Measurements from ENCODE around the gene TRPV3.

TRPV3 gene

GRCh38 chr17:3557768-3558583 lies at the start of gene TRPV3:
TSS of gene TRPV3 (minus strand) at chr17:3557812. CDS start at chr17:3554850, 2,962 bp downstream.
- H3K36me3 ChIP-seq (ENCODE audit: control insufficient read depth, insufficient read depth, low read length) = no peaks in the 10 kb centered on the region
- H3K4me1 ChIP-seq (ENCODE audit: control insufficient read depth, insufficient read depth, low read length) = peaks cover 9% of the 10 kb centered on the region; the same call in 1 of the 2 replicates
- H3K9ac ChIP-seq (ENCODE audit: low read length) = no peak within 1 kb of the TSS
- H3K4me3 ChIP-seq (ENCODE audit: low read depth, low read length) = no peak within 1 kb of the TSS
- H3K9me3 ChIP-seq (ENCODE audit: control insufficient read depth, insufficient read depth, low read depth, low read length) = no peaks in the 10 kb centered on the region
- no peaks in the 10 kb centered on the region for H3K27me3 ChIP-seq (ENCODE audit: control insufficient read depth, insufficient read depth, low read length)
- no peak within 1 kb of the TSS for H3K27ac ChIP-seq (ENCODE audit: low read depth, low read length)

- H3K4me3 ChIP-seq (ENCODE audit: low read depth, low read length) = no peak overlapping the region
- no peaks in the 10 kb centered on the region for H3K4me1 ChIP-seq (ENCODE audit: control insufficient read depth, insufficient read depth, low read length)
Observed at GRCh38 chr17:3603870-3604259, 46.3 kb upstream of the TRPV3 start.

GRCh38 chr17:3603119-3603869 lies 45.7 kb upstream of the TRPV3 start:
- H3K9me3 ChIP-seq (ENCODE audit: control insufficient read depth, insufficient read depth, low read depth, low read length) = no peaks in the 10 kb centered on the region
- no peaks in the 10 kb centered on the region for H3K4me1 ChIP-seq (ENCODE audit: control insufficient read depth, insufficient read depth, low read length)
- H3K27me3 ChIP-seq (ENCODE audit: control insufficient read depth, insufficient read depth, low read length) = no peaks in the 10 kb centered on the region
- H3K9ac ChIP-seq (ENCODE audit: low read length) = no peak overlapping the region
- no peak overlapping the region for H3K27ac ChIP-seq (ENCODE audit: low read depth, low read length)
- no peak overlapping the region for H3K4me3 ChIP-seq (ENCODE audit: low read depth, low read length)
- H3K36me3 ChIP-seq (ENCODE audit: control insufficient read depth, insufficient read depth, low read length) = peaks cover 33% of the 10 kb centered on the region

More at GRCh38 chr17:3603870-3604259, 46.3 kb upstream of the TRPV3 start:
- H3K9ac ChIP-seq (ENCODE audit: low read length) = no peak overlapping the region
- peaks cover 39% of the 10 kb centered on the region for H3K36me3 ChIP-seq (ENCODE audit: control insufficient read depth, insufficient read depth, low read length)
- no peak overlapping the region for H3K27ac ChIP-seq (ENCODE audit: low read depth, low read length)
- H3K9me3 ChIP-seq (ENCODE audit: control insufficient read depth, insufficient read depth, low read depth, low read length) = no peaks in the 10 kb centered on the region
- H3K27me3 ChIP-seq (ENCODE audit: control insufficient read depth, insufficient read depth, low read length) = no peaks in the 10 kb centered on the region

GRCh38 chr17:3602499-3602898 lies 44.9 kb upstream of the TRPV3 start:
- H3K36me3 ChIP-seq (ENCODE audit: control insufficient read depth, insufficient read depth, low read length) = peaks cover 27% of the 10 kb centered on the region
- H3K27me3 ChIP-seq (ENCODE audit: control insufficient read depth, insufficient read depth, low read length) = no peaks in the 10 kb centered on the region
- no peaks in the 10 kb centered on the region for H3K4me1 ChIP-seq (ENCODE audit: control insufficient read depth, insufficient read depth, low read length)
- no peak overlapping the region for H3K4me3 ChIP-seq (ENCODE audit: low read depth, low read length)
- H3K27ac ChIP-seq (ENCODE audit: low read depth, low read length) = no peak overlapping the region
- no peak overlapping the region for H3K9ac ChIP-seq (ENCODE audit: low read length)
- H3K9me3 ChIP-seq (ENCODE audit: control insufficient read depth, insufficient read depth, low read depth, low read length) = no peaks in the 10 kb centered on the region

GRCh38 chr17:3600529-3601205 lies 43.1 kb upstream of the TRPV3 start:
- Histone ChIP-seq H3K27me3 (ENCODE audit: control insufficient read depth, insufficient read depth, low read length) (no peaks in the 10 kb centered on the region), H3K4me1 (ENCODE audit: control insufficient read depth, insufficient read depth, low read length) (no peaks in the 10 kb centered on the region), H3K9me3 (ENCODE audit: control insufficient read depth, insufficient read depth, low read depth, low read length) (no peaks in the 10 kb centered on the region), H3K4me3 (ENCODE audit: low read depth, low read length) (no peak overlapping the region), H3K36me3 (ENCODE audit: control insufficient read depth, insufficient read depth, low read length) (peaks cover 16% of the 10 kb centered on the region), H3K9ac (ENCODE audit: low read length) (no peak overlapping the region), H3K27ac (ENCODE audit: low read depth, low read length) (no peak overlapping the region)

GRCh38 chr17:3598078-3598477 lies 40.5 kb upstream of the TRPV3 start:
- Histone ChIP-seq H3K27ac (ENCODE audit: low read depth, low read length) (no peak overlapping the region), H3K36me3 (ENCODE audit: control insufficient read depth, insufficient read depth, low read length) (peaks cover 2% of the 10 kb centered on the region; the same call in 1 of the 2 replicates), H3K27me3 (ENCODE audit: control insufficient read depth, insufficient read depth, low read length) (no peaks in the 10 kb centered on the region), H3K4me1 (ENCODE audit: control insufficient read depth, insufficient read depth, low read length) (no peaks in the 10 kb centered on the region), H3K9ac (ENCODE audit: low read length) (no peak overlapping the region), H3K4me3 (ENCODE audit: low read depth, low read length) (no peak overlapping the region), H3K9me3 (ENCODE audit: control insufficient read depth, insufficient read depth, low read depth, low read length) (no peaks in the 10 kb centered on the region)

GRCh38 chr17:3596804-3597464 lies 39.3 kb upstream of the TRPV3 start:
- Histone ChIP-seq H3K27ac (ENCODE audit: low read depth, low read length) (no peak overlapping the region), H3K36me3 (ENCODE audit: control insufficient read depth, insufficient read depth, low read length) (peaks cover 2% of the 10 kb centered on the region; the same call in 1 of the 2 replicates), H3K27me3 (ENCODE audit: control insufficient read depth, insufficient read depth, low read length) (no peaks in the 10 kb centered on the region), H3K4me3 (ENCODE audit: low read depth, low read length) (no peak overlapping the region), H3K9ac (ENCODE audit: low read length) (no peak overlapping the region), H3K4me1 (ENCODE audit: control insufficient read depth, insufficient read depth, low read length) (no peaks in the 10 kb centered on the region), H3K9me3 (ENCODE audit: control insufficient read depth, insufficient read depth, low read depth, low read length) (no peaks in the 10 kb centered on the region)

- no peak overlapping the region for H3K4me3 ChIP-seq (ENCODE audit: low read depth, low read length)
- no peaks in the 10 kb centered on the region for H3K4me1 ChIP-seq (ENCODE audit: control insufficient read depth, insufficient read depth, low read length)
- no peak overlapping the region for H3K27ac ChIP-seq (ENCODE audit: low read depth, low read length)
- no peaks in the 10 kb centered on the region for H3K9me3 ChIP-seq (ENCODE audit: control insufficient read depth, insufficient read depth, low read depth, low read length)
- no peak overlapping the region for H3K9ac ChIP-seq (ENCODE audit: low read length)
- no peaks in the 10 kb centered on the region for H3K27me3 ChIP-seq (ENCODE audit: control insufficient read depth, insufficient read depth, low read length)
- peaks cover 10% of the 10 kb centered on the region for H3K36me3 ChIP-seq (ENCODE audit: control insufficient read depth, insufficient read depth, low read length)
Observed at GRCh38 chr17:3594976-3595375, 37.4 kb upstream of the TRPV3 start.

GRCh38 chr17:3594051-3594800 lies 36.6 kb upstream of the TRPV3 start:
- H3K27me3 ChIP-seq (ENCODE audit: control insufficient read depth, insufficient read depth, low read length) = no peaks in the 10 kb centered on the region
- H3K27ac ChIP-seq (ENCODE audit: low read depth, low read length) = no peak overlapping the region
- peaks cover 17% of the 10 kb centered on the region for H3K36me3 ChIP-seq (ENCODE audit: control insufficient read depth, insufficient read depth, low read length)
- no peak overlapping the region for H3K4me3 ChIP-seq (ENCODE audit: low read depth, low read length)
- no peak overlapping the region for H3K9ac ChIP-seq (ENCODE audit: low read length)
- H3K9me3 ChIP-seq (ENCODE audit: control insufficient read depth, insufficient read depth, low read depth, low read length) = no peaks in the 10 kb centered on the region
- no peaks in the 10 kb centered on the region for H3K4me1 ChIP-seq (ENCODE audit: control insufficient read depth, insufficient read depth, low read length)

GRCh38 chr17:3593384-3593783 lies 35.8 kb upstream of the TRPV3 start:
- Histone ChIP-seq H3K27ac (ENCODE audit: low read depth, low read length) (no peak overlapping the region), H3K36me3 (ENCODE audit: control insufficient read depth, insufficient read depth, low read length) (peaks cover 21% of the 10 kb centered on the region), H3K4me1 (ENCODE audit: control insufficient read depth, insufficient read depth, low read length) (no peaks in the 10 kb centered on the region), H3K9me3 (ENCODE audit: control insufficient read depth, insufficient read depth, low read depth, low read length) (no peaks in the 10 kb centered on the region), H3K9ac (ENCODE audit: low read length) (peak overlapping the region; percentile 38), H3K27me3 (ENCODE audit: control insufficient read depth, insufficient read depth, low read length) (no peaks in the 10 kb centered on the region), H3K4me3 (ENCODE audit: low read depth, low read length) (no peak overlapping the region)

All from HUES6 (cell line).